DND-41 (cell line): ENCODE data around the gene ZNF146.

Source experiments
- ATAC-seq: fragments of 200-7000 bp; cut with Tn5 transposase; 3 replicates; pipeline ENCODE4 v1.9.1; 2021; ENCODE audit warnings: low read depth; ENCODE audit not compliant: insufficient read depth
- DNase-seq: peaks from one replicate; pipeline ENCODE4 v3.0.0-alpha.2; 2020
- H2AFZ ChIP-seq: 2 replicates; pipeline ENCODE4 v1.6.0; 2012; ENCODE audit warnings: low read depth, low read length
- H3K27ac ChIP-seq: 2 replicates; pipeline ENCODE4 v1.5.1; 2012; ENCODE audit warnings: low read length, inconsistent platforms
- H3K27me3 ChIP-seq: fragments of 200-600 bp; sonication (generic); 2 replicates; pipeline ENCODE4 v1.6.0; 2012; ENCODE audit warnings: low read length, mild to moderate bottlenecking, inconsistent platforms; ENCODE audit not compliant: insufficient read depth, poor library complexity
- H3K36me3 ChIP-seq: 2 replicates; pipeline ENCODE4 v1.5.1; 2012; ENCODE audit warnings: low read length, inconsistent platforms; ENCODE audit not compliant: insufficient read depth
- H3K4me1 ChIP-seq: 2 replicates; pipeline ENCODE4 v1.5.1; 2012; ENCODE audit warnings: mild to moderate bottlenecking, low read length; ENCODE audit not compliant: insufficient read depth
- H3K4me2 ChIP-seq: 2 replicates; pipeline ENCODE4 v1.6.0; 2012; ENCODE audit warnings: mild to moderate bottlenecking, moderate library complexity, low read length, inconsistent platforms; ENCODE audit not compliant: insufficient read depth
- H3K4me3 ChIP-seq, 2 experiments: fragments of 200-600 bp in 1 of 2; shearing (Covaris generic) in 1 of 2; 2 replicates each; pipeline ENCODE4 v1.5.1; 2012 to 2016; ENCODE audit warnings: inconsistent platforms in 2 of 2, low read length in 2 of 2, mild to moderate bottlenecking in 2 of 2, low read depth in 1 of 2, moderate library complexity in 1 of 2
- H3K79me2 ChIP-seq: 2 replicates; pipeline ENCODE4 v1.6.0; 2012; ENCODE audit warnings: low read length, inconsistent platforms; ENCODE audit not compliant: insufficient read depth
- H3K9ac ChIP-seq: 2 replicates; pipeline ENCODE4 v1.6.0; 2012; ENCODE audit warnings: low read depth, mild to moderate bottlenecking, inconsistent platforms, low read length, moderate library complexity
- H3K9me3 ChIP-seq: 2 replicates; pipeline ENCODE4 v1.5.1; 2012; ENCODE audit warnings: low read length, moderate library complexity, mild to moderate bottlenecking, inconsistent platforms; ENCODE audit not compliant: insufficient read depth, severe bottlenecking
- H4K20me1 ChIP-seq: 2 replicates; pipeline ENCODE4 v1.6.0; 2012; ENCODE audit warnings: low read length; ENCODE audit not compliant: insufficient read depth
- CTCF ChIP-seq: IDR thresholded peaks from 2 replicates; pipeline ENCODE4 v1.5.1; 2012; ENCODE audit warnings: borderline replicate concordance, low read length, moderate library complexity, mild to moderate bottlenecking; ENCODE audit not compliant: poor library complexity, severe bottlenecking; ENCODE audit errors: extremely low read depth
- EZH2 ChIP-seq: IDR thresholded peaks from 3 replicates; pipeline ENCODE4 v1.6.1; 2012; ENCODE audit warnings: borderline replicate concordance, low read depth, mild to moderate bottlenecking, moderate library complexity, low read length, inconsistent platforms; ENCODE audit not compliant: severe bottlenecking

Gene ZNF146

GRCh38 chr19:36198119-36198518 is 16.8 kb upstream of the ZNF146 start:
- Histone ChIP-seq H3K27me3 (no peaks in the 10 kb centered on the region), H2AFZ (no peak overlapping the region), H3K27ac (no peak overlapping the region), H3K4me3 (no peak overlapping the region), H3K9ac (no peak overlapping the region), H3K4me2 (no peak overlapping the region), H3K36me3 (peaks cover 14% of the 10 kb centered on the region), H3K79me2 (no peaks in the 10 kb centered on the region), H3K4me1 (no peaks in the 10 kb centered on the region), H4K20me1 (no peaks in the 10 kb centered on the region), H3K9me3 (no peaks in the 10 kb centered on the region)
- no peak for ATAC-seq
- DNase-seq: no peak
- TF ChIP-seq CTCF (no peak), EZH2 (no peak)

- ATAC-seq: no peak
These were observed 13.2 kb upstream of the ZNF146 start for GRCh38 chr19:36201684-36202083.

GRCh38 chr19:36203293-36203692 is 11.6 kb upstream of the ZNF146 start:
- Histone ChIP-seq H3K36me3 (no peaks in the 10 kb centered on the region), H4K20me1 (no peaks in the 10 kb centered on the region), H3K27me3 (no peaks in the 10 kb centered on the region), H3K79me2 (no peaks in the 10 kb centered on the region), H3K4me1 (no peaks in the 10 kb centered on the region), H3K4me2 (no peak overlapping the region), H3K9me3 (no peaks in the 10 kb centered on the region), H2AFZ (no peak overlapping the region), H3K9ac (no peak overlapping the region), H3K4me3 (no peak overlapping the region), H3K27ac (no peak overlapping the region)
- no peak for DNase-seq
- TF ChIP-seq EZH2 (no peak), CTCF (no peak)
- no peak for ATAC-seq

More at GRCh38 chr19:36201684-36202083, 13.2 kb upstream of the ZNF146 start:
- Histone ChIP-seq H3K9me3 (no peaks in the 10 kb centered on the region), H2AFZ (no peak overlapping the region), H3K4me2 (no peak overlapping the region), H3K27ac (no peak overlapping the region), H3K79me2 (no peaks in the 10 kb centered on the region), H3K9ac (no peak overlapping the region), H3K4me1 (no peaks in the 10 kb centered on the region), H4K20me1 (no peaks in the 10 kb centered on the region), H3K27me3 (no peaks in the 10 kb centered on the region), H3K4me3 (no peak overlapping the region), H3K36me3 (no peaks in the 10 kb centered on the region)
- no peak for DNase-seq
- no peak for TF ChIP-seq EZH2
- no peak for TF ChIP-seq CTCF
